Bone marrow (tissue), 2 donors: Measurements from ENCODE around the gene KIF2C.
"Not testable (repeated sequence)": the region's sequence is repeated elsewhere in the genome, so short reads cannot be mapped to it uniquely, and the experiment has no call there.

Experiments
- DNase-seq, 2 donors: peaks; one replicate each; lab custom pipeline; 2025; lab: John Stamatoyannopoulos, UW

KIF2C gene

GRCh38 chr1:44739307-44740178 is at the start of gene KIF2C:
KIF2C (plus strand) TSS chr1:44739837; CDS start chr1:44739933, 96 bp downstream.
- DNase-seq = peak; percentile 78 to 96

DNA sequence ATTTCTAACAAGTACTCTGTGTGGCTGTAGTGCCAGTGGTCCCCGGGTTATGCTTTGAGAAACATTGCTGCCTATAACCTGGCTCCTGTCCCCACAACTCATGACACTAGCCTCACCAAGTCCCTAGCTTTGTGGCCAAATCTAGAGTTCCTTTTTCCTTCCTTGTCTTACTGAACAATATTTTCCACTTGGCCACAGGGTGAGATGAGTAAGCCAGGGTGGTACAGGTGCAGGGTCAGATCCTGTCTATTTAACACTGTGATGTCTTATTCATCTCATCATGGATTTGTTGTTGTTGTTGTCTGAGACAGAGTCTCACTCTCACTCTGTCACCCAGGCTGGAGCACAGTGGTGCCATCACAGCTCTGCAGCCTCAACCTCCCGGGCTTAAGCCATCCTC is 46.5 kb upstream of the KIF2C start:
- DNase-seq = peak in 1 of 2 donors; percentile 13

- no peak for DNase-seq
Measured at GRCh38 chr1:44693900-44694299, 45.7 kb upstream of the KIF2C start.

DNA sequence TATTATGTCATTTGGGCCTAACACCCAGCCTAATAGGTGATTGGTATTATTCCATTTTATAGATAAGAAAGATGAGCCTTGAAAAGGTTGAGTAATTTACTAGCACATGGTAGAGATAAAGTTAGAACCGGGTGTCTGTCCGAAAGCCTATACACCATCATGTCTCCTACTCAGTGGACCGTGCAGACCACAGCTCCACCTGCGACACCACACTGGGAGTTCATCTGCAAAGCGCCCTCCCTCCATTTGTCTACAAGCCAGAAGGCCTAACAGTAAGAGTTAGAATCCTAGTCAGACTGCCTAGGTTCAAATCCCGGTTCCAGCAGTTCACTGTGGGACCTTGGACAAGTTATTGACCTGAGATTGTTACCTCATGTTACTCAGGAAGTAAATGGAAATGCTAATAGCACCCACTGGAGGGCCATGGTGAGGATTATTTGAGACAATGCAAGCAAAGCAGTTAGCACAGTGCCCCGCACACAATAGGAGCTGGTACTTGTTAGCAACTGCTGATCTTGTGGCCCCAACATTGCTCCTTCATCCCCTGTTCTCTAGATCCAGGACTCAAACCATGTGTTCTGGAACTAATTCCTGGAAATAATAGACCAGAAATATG is 44.7 kb upstream of the KIF2C start:
- no peak for DNase-seq

GRCh38 chr1:44695671-44696070 is 44.0 kb upstream of the KIF2C start:
- DNase-seq = no peak

- DNase-seq = no peak
Measured at GRCh38 chr1:44696101-44696500, 43.5 kb upstream of the KIF2C start.

GRCh38 chr1:44696789-44697345 is 42.8 kb upstream of the KIF2C start:
- DNase-seq = peak in 1 of 2 donors; percentile 12

DNA sequence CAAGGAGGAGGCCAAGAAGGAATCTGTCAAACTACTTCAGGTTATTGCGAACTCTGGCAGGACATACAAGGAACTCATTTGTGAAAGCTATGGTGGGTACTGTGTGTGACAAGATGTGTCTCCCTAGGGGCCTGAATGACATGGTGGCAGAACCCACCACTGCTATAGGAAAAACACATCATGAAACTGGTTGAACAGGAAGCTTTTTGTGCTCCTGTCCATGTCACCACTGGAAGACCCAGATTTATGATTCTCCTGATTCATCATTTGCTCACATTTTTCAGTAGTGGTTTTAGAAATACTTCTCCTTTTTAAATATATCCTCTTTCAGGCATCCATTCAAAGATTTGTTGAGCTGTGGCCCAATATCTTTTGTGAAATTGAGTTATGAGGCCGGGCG is 41.5 kb upstream of the KIF2C start:
- DNase-seq = peak in 1 of 2 donors; percentile 84

DNA sequence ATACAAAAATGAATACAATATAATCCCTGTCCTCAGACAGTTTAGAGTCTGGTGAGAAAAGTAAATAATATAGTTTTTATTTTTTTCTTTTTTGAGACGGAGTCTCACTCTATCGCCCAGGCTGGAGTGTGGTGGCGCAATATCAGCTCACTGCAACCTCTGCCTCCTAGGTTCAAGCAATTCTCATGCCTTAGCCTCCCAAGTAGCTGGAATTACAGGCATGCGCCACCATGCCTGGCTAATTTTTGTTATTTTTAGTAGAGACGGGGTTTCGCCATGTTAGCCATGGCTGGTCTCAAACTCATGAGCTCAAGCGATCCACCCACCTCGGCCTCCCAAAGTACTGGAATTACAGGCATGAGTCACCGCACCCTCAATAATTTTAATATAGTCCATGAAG is 40.3 kb upstream of the KIF2C start:
- DNase-seq = not testable (repeated sequence)

- no peak for DNase-seq
Measured at GRCh38 chr1:44700573-44700972, 39.1 kb upstream of the KIF2C start.

DNA sequence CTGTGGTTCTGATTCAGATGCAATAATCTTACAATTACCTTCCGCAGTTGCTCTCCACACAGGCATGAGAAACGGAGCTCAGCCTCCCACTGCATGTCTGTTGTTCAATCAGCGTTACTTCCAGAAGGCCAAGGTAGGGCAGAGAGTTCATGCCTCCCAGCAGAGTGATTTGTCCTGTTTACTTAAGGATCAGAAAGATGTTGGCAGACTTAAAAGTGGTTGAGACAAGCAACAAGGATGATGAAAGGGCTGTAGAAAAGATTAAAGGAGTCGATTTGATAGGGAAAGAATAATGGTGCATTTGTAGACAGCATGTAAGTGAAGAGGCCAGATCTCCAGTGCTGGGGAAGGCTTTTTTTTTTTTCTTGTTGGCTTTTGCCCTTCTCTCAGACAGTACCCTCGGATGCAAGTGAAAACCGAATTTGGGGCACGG is 38.5 kb upstream of the KIF2C start:
- no peak for DNase-seq

DNA sequence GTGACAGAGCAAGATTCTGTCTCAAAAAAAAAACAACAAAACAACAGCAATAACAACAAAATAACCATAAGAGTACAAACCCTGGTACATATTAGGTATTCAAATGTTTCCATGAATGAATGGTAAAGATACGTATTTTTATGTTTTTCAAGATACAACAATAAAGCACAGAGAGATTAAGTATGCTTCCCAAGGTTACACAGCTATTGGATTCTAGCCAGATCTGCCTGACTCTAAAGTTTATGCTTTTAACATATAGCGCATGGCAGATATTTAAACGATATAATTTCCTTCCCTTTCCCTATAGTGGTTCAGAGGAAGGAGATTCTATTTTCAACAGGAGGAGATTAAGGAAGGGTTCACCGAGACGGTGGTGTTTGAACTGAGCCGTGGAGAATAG is 34.2 kb upstream of the KIF2C start:
- DNase-seq = no peak

DNA sequence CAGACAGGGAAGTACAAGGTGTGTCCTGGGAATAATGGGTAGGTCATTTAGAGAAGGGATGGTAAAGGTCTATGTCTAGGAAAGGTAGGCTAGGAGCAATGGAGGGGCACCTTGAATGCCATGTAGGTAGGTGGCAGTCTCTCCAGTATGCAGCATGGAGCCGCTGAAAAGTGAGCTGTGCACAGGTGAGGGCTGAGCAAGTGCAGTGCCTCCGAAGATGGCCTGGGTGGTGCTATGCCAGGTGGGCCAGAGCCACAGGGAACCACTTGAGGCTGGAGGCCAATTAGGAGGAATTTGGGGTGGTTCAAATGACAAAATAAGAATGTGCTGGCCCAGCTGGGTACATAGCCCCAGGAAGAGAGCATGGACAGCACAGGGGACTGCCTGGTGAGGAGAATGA is 33.7 kb upstream of the KIF2C start:
- DNase-seq = no peak

DNA sequence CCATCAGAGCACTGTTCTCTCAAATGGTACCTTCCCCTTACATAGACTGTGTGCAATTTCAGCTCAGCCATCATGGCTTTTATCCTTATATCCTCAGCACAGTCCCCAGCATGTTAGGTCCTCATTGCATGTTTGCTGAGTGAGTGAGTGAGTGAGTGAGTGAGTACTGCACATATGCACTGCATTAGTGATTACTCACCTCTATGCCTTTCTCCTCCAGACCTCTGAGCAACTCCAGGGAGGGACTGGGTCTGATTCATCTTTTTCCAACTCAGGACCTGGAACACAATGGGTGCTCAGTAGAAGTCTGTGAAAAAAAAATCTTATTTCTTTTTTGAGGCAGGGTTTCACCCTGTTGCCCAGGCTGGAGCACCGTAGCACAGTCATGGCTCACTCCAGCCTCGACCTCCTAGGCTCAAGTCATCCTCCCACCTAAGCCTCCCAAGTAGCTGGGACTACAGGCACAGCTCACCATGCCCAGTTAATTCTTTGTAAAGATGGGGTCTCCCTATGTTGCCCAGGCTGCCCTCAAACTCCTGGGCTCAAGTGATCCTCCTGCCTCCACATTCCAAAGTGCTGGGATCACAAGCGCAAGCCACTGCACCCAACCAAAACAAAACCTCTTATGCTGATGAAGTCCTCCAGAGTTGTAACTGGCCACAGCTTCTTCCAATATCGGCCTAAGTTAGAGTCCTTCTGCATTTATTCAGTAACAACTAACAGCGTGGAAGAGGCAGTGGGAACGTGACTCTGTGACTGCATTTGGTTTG is 32.3 kb upstream of the KIF2C start:
- no peak for DNase-seq

GRCh38 chr1:44707959-44708831 is 31.4 kb upstream of the KIF2C start:
- DNase-seq = peak in 1 of 2 donors; percentile 48

- DNase-seq = peak in 1 of 2 donors; percentile 75
Measured at GRCh38 chr1:44713321-44713781, 26.3 kb upstream of the KIF2C start.

DNA sequence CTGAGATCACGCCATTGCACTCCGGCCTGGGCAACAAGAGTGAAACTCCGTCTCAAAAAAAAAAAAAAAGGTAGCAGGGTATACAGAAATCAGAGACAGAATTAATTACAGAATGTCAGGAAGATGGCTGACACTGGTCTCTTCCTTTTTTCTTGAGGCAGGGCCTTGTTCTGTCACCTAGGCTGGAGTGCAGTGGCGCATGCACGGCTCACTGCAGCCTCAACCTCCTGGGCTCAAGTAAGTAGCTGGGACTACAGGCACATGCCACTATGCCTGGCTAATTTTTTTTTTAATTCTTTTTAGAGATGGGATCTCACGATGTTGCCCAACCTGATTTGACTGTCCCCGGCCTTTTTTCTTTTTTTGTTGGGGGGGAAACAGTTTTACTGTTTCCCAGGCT is 25.1 kb upstream of the KIF2C start:
- DNase-seq = no peak

DNA sequence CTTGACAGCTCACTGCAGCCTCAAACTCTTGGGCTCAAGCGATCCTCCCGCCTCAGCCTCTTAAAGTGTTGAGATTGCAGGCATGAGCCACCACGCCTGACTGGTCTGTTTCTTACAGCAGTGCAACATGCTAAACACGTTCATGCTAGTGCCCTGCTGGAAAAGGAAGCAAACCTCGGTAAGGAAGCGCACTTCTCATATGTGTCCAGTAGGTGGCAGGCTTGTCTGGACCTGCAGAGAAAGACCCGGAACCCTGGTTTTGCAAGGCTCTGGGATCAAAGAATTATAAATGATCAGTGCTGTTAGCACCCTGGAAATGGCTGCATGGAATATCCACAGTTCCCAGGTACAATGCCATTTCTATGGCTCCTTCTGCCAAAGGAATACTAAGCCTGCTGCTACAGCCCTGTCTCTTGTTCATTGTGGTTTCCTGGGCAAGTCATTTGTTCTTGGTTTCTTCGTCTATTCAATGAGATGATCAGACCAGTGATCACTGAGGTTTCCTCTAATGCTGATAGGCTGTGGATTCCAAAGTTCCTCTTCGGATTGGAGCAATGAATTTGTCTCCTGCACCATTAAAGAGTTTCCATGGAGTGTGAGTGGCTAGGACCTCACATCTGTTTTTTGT is 24.6 kb upstream of the KIF2C start:
- peak; percentile 37 to 75 for DNase-seq

DNA sequence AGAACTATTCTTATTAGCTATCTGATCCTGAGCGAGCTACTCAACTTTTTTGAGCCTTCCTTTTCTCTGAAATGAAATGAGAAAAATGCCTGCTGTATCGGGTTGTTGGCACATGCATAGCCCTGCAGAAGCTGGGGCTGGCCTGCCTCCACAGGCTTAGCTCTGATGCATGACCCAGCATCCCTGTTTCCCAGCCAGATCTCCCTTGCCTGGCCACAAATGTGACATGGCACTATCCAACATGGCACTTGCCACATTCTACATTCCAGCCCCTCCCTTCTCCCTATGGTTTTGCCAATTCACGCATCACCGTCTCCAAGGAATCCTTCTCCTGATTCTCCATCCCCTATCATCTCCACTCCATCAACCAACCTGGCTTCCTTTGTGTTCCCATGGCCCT is 22.5 kb upstream of the KIF2C start:
- DNase-seq = no peak

GRCh38 chr1:44717653-44718052 is 22.0 kb upstream of the KIF2C start:
- DNase-seq = peak in 1 of 2 donors; percentile 3

- no peak for DNase-seq
Measured at GRCh38 chr1:44718091-44718490, 21.5 kb upstream of the KIF2C start.
